ENCODE measurements around the gene SNX20. TPM values are rescaled to one million over a fixed set of nuclear protein-coding genes. Genes with fewer than 3 reads are reported as not detected.

SNX20 gene
- total and polyA plus RNA-seq, 2 of the 13 experiments (the other 11 are each of a cell fraction or from before 2014, with no cell fraction given), result not detected

DNA sequence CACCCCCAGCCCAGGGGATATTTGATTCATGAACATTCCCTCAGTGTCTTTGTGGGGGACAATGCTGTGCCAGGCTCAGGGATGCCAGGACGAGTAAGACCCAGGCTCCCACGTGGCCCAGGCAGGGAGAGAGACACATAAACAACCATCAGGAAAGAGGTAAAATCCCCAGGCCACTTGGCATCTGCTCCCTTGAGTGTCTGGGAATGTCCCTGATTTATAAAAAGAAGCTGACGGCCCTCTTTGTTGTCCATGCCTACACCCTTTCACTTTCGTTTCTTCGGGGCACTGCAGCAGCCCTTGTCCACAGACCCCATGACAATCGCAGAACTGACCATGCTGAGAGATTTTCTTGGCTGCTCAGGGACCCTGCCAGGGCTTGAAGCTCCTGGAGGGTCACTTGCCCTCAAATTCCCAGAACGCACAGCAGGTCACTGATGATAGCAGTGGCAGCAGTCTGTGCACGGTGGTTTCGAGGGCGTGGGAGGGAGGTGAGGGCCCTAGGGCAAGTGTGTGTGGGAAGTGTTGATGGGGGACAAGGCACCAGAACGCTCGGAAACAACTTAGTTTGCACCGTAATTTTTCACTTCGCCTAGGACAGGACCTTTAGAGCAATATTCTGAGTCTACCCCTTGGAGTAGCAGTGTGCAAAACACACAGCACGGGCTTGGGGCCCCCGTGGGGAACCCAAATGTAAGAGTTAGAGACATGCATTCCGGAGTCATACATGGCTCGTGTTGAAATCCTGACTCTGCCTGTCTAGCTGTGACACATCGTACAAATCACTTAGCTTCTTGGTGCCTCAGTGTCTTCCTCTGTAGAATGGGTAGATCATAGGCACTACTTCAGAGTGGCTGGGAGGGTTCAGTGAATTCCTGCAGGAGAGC is 17.0 kb upstream of the SNX20 start:
- FAIRE-seq (no peak), ATAC-seq (no peak), DNase-seq (ENCODE audit: low spot score) (no peak)
- Histone ChIP-seq H3K36me3 (replicated peaks in 1 of 2; ENCODE audit: control insufficient read depth in 1 of 2, insufficient read depth in 2 of 2, low read length in 2 of 2) (no peaks in the 10 kb centered on the region), H3K27ac (ENCODE audit: extremely low read length, insufficient read depth, low read length) (no peak overlapping the region), H3K9ac (ENCODE audit: insufficient read depth, low read depth, low read length) (peak overlapping the region; percentile 41; the same call in 1 of the 2 replicates), H3K4me3 (replicated peaks in 1 of 3; ENCODE audit: insufficient read depth in 1 of 3, low read depth in 2 of 3, low read length in 3 of 3) (peak overlapping the region; percentile 0 to 37 (median 13); a peak in 3 of 6 replicates), H2AFZ (ENCODE audit: low read length) (peak overlapping the region; percentile 87), H3K4me2 (ENCODE audit: low read depth, low read length) (peak overlapping the region; percentile 54), H3K4me1 (ENCODE audit: insufficient read depth, low read length) (peaks cover 63% of the 10 kb centered on the region), H3K79me2 (ENCODE audit: insufficient read depth, low read length) (no peaks in the 10 kb centered on the region), H4K20me1 (ENCODE audit: insufficient read depth, low read length) (no peaks in the 10 kb centered on the region), H3K9me3 (ENCODE audit: low read length) (no peaks in the 10 kb centered on the region), H3K27me3 (ENCODE audit: control insufficient read depth in 1 of 2, insufficient read depth in 2 of 2, low read length in 2 of 2) (peaks cover under 1 to 15% of the 10 kb centered on the region in 2 experiments; a peak in 4 of 5 replicates)
- TF ChIP-seq IRF2 (CRISPR knock-in tag; IDR thresholded peaks at IDR 0.05) (peak; percentile 71), ADNP (CRISPR knock-in tag; IDR thresholded peaks at IDR 0.05) (0 out of 2 replicates have a peak, but pooled peaks have one; percentile 47), KDM1A (CRISPR knock-in tag; IDR thresholded peaks at IDR 0.05) (0 out of 2 replicates have a peak, but pooled peaks have one; percentile 62), RORA (CRISPR knock-in tag; IDR thresholded peaks at IDR 0.05) (no peak), ZMYM3 (CRISPR knock-in tag; IDR thresholded peaks at IDR 0.05) (peak; percentile 81), ZNF629 (CRISPR knock-in tag; conservative IDR thresholded peaks at IDR 0.05) (peak; percentile 96), HNRNPL (IDR thresholded peaks at IDR 0.05; ENCODE audit: low read depth, low read length) (0 out of 2 replicates have a peak, but pooled peaks have one; percentile 19), TAF1 (CRISPR knock-in tag; IDR thresholded peaks at IDR 0.05) (no peak), ZNF720 (CRISPR knock-in tag; IDR thresholded peaks at IDR 0.05) (no peak)
- TF ChIP-seq, protein P1, sequence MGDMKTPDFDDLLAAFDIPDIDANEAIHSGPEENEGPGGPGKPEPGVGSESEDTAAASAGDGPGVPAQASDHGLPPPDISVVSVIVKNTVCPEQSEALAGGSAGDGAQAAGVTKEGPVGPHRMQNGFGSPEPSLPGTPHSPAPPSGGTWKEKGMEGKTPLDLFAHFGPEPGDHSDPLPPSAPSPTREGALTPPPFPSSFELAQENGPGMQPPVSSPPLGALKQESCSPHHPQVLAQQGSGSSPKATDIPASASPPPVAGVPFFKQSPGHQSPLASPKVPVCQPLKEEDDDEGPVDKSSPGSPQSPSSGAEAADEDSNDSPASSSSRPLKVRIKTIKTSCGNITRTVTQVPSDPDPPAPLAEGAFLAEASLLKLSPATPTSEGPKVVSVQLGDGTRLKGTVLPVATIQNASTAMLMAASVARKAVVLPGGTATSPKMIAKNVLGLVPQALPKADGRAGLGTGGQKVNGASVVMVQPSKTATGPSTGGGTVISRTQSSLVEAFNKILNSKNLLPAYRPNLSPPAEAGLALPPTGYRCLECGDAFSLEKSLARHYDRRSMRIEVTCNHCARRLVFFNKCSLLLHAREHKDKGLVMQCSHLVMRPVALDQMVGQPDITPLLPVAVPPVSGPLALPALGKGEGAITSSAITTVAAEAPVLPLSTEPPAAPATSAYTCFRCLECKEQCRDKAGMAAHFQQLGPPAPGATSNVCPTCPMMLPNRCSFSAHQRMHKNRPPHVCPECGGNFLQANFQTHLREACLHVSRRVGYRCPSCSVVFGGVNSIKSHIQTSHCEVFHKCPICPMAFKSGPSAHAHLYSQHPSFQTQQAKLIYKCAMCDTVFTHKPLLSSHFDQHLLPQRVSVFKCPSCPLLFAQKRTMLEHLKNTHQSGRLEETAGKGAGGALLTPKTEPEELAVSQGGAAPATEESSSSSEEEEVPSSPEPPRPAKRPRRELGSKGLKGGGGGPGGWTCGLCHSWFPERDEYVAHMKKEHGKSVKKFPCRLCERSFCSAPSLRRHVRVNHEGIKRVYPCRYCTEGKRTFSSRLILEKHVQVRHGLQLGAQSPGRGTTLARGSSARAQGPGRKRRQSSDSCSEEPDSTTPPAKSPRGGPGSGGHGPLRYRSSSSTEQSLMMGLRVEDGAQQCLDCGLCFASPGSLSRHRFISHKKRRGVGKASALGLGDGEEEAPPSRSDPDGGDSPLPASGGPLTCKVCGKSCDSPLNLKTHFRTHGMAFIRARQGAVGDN (CRISPR knock-in tag; IDR thresholded peaks at IDR 0.05), result peak; percentile 17; the same call in 1 of the 2 replicates
- intact Hi-C loops (cut with micrococcal nuclease; ENCODE audit: unreplicated experiment), result no loop called here
- ChIA-PET POLR2A (interaction anchor here (1.1 to 1.5 kb wide), 2 partner anchors 41 to 43 kb away, joined by 4 read pairs; partner anchors contain the start of gene CYLD), CTCF (ENCODE audit: low intra/inter-chr PET ratio, low total read pairs) (no interaction called here)
- 64% methylated on average over 19 of the region's 19 CpGs for WGBS (ENCODE audit: low lambda C conversion rate)
- BruUV-seq (replicated peaks), result no TSS peak
- in situ Hi-C loops (cut with HindIII; ENCODE audit: extremely low pct_ligation_motif_present, low pct_unique_long_range_greater_than_20kb), result no loop called here

Data from HepG2 (cell line).